Vagina (tissue), 2 donors: Measurements from ENCODE around the gene ZAP70. TPM values are rescaled to one million over a fixed set of nuclear protein-coding genes. Genes with fewer than 3 reads are reported as not detected.

Experiments used
- DNase-seq, 2 donors: peaks; one replicate each; pipeline ENCODE4 v3.0.0-alpha.2; 2017; ENCODE audit errors: extremely low spot score in 2 of 2
- H3K27ac ChIP-seq: fragments of 200-600 bp; sonication (generic); one replicate; pipeline ENCODE4 v1.5.1; 2019
- H3K27me3 ChIP-seq: fragments of 200-600 bp; sonication (generic); one replicate; pipeline ENCODE4 v1.5.1; 2019
- H3K36me3 ChIP-seq, 2 donors: fragments of 200-600 bp; sonication (generic); one replicate each; pipeline ENCODE4 v1.5.1; 2017 to 2019
- H3K4me1 ChIP-seq: fragments of 200-600 bp; sonication (generic); one replicate; pipeline ENCODE4 v1.5.1; 2019
- H3K4me3 ChIP-seq, 2 donors: fragments of 200-600 bp; sonication (generic); 1 replicate in 1 of 2; 2 replicates in 1 of 2; pipeline ENCODE4 v1.5.1; 2016 to 2019
- H3K9me3 ChIP-seq: fragments of 200-600 bp; sonication (generic); one replicate; pipeline ENCODE4 v1.5.1; 2019
- CTCF ChIP-seq, 3 experiments: fragments of 450-650 bp in 2 of 3; fragments of 200-600 bp in 1 of 3; sonication (generic) in 1 of 3; IDR thresholded peaks; one replicate each; pipeline ENCODE4 v1.5.1; 2017 to 2019; ENCODE audit warnings: antibody characterized with exemption in 3 of 3, mild to moderate bottlenecking in 2 of 3, moderate library complexity in 2 of 3
- POLR2A ChIP-seq, 2 donors: fragments of 450-650 bp; IDR thresholded peaks; one replicate each; pipeline ENCODE4 v1.6.1; 2017; ENCODE audit warnings: antibody characterized with exemption in 2 of 2, mild to moderate bottlenecking in 2 of 2, moderate library complexity in 2 of 2
- POLR2AphosphoS5 ChIP-seq, 2 donors: sonication (generic); formaldehyde crosslinking; IDR thresholded peaks; one replicate each; pipeline ENCODE4 v1.9.0; 2017; ENCODE audit warnings: antibody characterized with exemption in 2 of 2, mild to moderate bottlenecking in 2 of 2, low read depth in 1 of 2; ENCODE audit not compliant: insufficient read depth in 1 of 2
- intact Hi-C: fragments of 100-400 bp; cut with DNase I; formaldehyde crosslinking; loops from one replicate; pipeline ENCODE4 v1.15.1; 2023
- total RNA-seq: library from RNA; depleted of rRNA; stranded (reverse); fragments of >200 nt; gene quantifications from one replicate; pipeline ENCODE4 v1.2.3, GENCODE V29; 2016

The ZAP70 gene
- total RNA-seq, 1 donor from 2014 or later, result 16.7 TPM

GRCh38 chr2:97747285-97747684, 33.9 kb downstream of the ZAP70 start:
- H3K4me3 ChIP-seq, result no peak overlapping the region
- no peak overlapping the region for H3K27ac ChIP-seq
- H3K36me3 ChIP-seq, result no peaks in the 10 kb centered on the region
- no peak for DNase-seq
- no peaks in the 10 kb centered on the region for H3K4me1 ChIP-seq
- no peaks in the 10 kb centered on the region for H3K9me3 ChIP-seq
- intact Hi-C loops, result no loop called here
- H3K27me3 ChIP-seq, result no peaks in the 10 kb centered on the region
- TF ChIP-seq POLR2A (IDR thresholded peaks at IDR 0.05) (no peak), POLR2AphosphoS5 (IDR thresholded peaks at IDR 0.05; ENCODE audit: insufficient read depth in 1 of 2, low read depth in 1 of 2) (no peak), CTCF (IDR thresholded peaks at IDR 0.05) (no peak)

GRCh38 chr2:97747716-97748115, 34.3 kb downstream of the ZAP70 start:
- H3K36me3 ChIP-seq, result no peaks in the 10 kb centered on the region
- TF ChIP-seq CTCF (IDR thresholded peaks at IDR 0.05), result no peak
- no peak for TF ChIP-seq POLR2A (IDR thresholded peaks at IDR 0.05)
- no peak for TF ChIP-seq POLR2AphosphoS5 (IDR thresholded peaks at IDR 0.05; ENCODE audit: insufficient read depth in 1 of 2, low read depth in 1 of 2)
- H3K27ac ChIP-seq, result no peak overlapping the region
- no peaks in the 10 kb centered on the region for H3K27me3 ChIP-seq
- DNase-seq, result no peak
- no peaks in the 10 kb centered on the region for H3K4me1 ChIP-seq
- intact Hi-C loops, result no loop called here
- no peak overlapping the region for H3K4me3 ChIP-seq
- H3K9me3 ChIP-seq, result no peaks in the 10 kb centered on the region

GRCh38 chr2:97749581-97749980, 36.2 kb downstream of the ZAP70 start:
- H3K4me3 ChIP-seq, result no peak overlapping the region
- no peaks in the 10 kb centered on the region for H3K36me3 ChIP-seq
- no peaks in the 10 kb centered on the region for H3K9me3 ChIP-seq
- no peak overlapping the region for H3K27ac ChIP-seq
- no peak for DNase-seq
- H3K4me1 ChIP-seq, result no peaks in the 10 kb centered on the region
- TF ChIP-seq POLR2AphosphoS5 (IDR thresholded peaks at IDR 0.05; ENCODE audit: insufficient read depth in 1 of 2, low read depth in 1 of 2), result no peak
- TF ChIP-seq CTCF (IDR thresholded peaks at IDR 0.05), result no peak
- no peak for TF ChIP-seq POLR2A (IDR thresholded peaks at IDR 0.05)
- intact Hi-C loops, result no loop called here
- no peaks in the 10 kb centered on the region for H3K27me3 ChIP-seq

- Histone ChIP-seq H3K27me3 (no peaks in the 10 kb centered on the region), H3K4me1 (no peaks in the 10 kb centered on the region), H3K9me3 (no peaks in the 10 kb centered on the region), H3K4me3 (no peak overlapping the region), H3K27ac (no peak overlapping the region), H3K36me3 (no peaks in the 10 kb centered on the region)
- TF ChIP-seq POLR2A (IDR thresholded peaks at IDR 0.05), result no peak
- no peak for TF ChIP-seq CTCF (IDR thresholded peaks at IDR 0.05)
- TF ChIP-seq POLR2AphosphoS5 (IDR thresholded peaks at IDR 0.05; ENCODE audit: insufficient read depth in 1 of 2, low read depth in 1 of 2), result no peak
- intact Hi-C loops, result no loop called here
- DNase-seq, result no peak
Measured at GRCh38 chr2:97750017-97750416, 36.6 kb downstream of the ZAP70 start.

GRCh38 chr2:97751752-97752151, 38.4 kb downstream of the ZAP70 start:
- DNase-seq, result no peak
- Histone ChIP-seq H3K27ac (no peak overlapping the region), H3K9me3 (no peaks in the 10 kb centered on the region), H3K27me3 (no peaks in the 10 kb centered on the region), H3K36me3 (peaks cover 0 to 12% of the 10 kb centered on the region in 2 donors), H3K4me1 (no peaks in the 10 kb centered on the region), H3K4me3 (no peak overlapping the region)
- TF ChIP-seq POLR2AphosphoS5 (IDR thresholded peaks at IDR 0.05; ENCODE audit: insufficient read depth in 1 of 2, low read depth in 1 of 2) (no peak), POLR2A (IDR thresholded peaks at IDR 0.05) (no peak), CTCF (IDR thresholded peaks at IDR 0.05) (no peak)
- intact Hi-C loops, result no loop called here
